ENCODE results near the gene GHR. TPM values are rescaled to one million over a fixed set of nuclear protein-coding genes. Genes with fewer than 3 reads are reported as not detected.

The GHR gene
- total and polyA plus RNA-seq, 3 donors from 2014 or later: 3.3 to 4.7 (median 3.7) TPM

GRCh38 chr5:42691413-42691937 lies 268.2 kb downstream of the GHR start:
- no peak for TF ChIP-seq CTCF (IDR thresholded peaks at IDR 0.05)
- no peak for TF ChIP-seq POLR2A (IDR thresholded peaks at IDR 0.05)
- Histone ChIP-seq H3K27ac (no peak overlapping the region), H3K9me3 (no peaks in the 10 kb centered on the region), H3K36me3 (ENCODE audit: low read depth, missing control alignments) (no peaks in the 10 kb centered on the region), H3K4me3 (no peak overlapping the region), H3K27me3 (no peaks in the 10 kb centered on the region), H3K4me1 (no peaks in the 10 kb centered on the region)
- intact Hi-C loops (cut with DNase I; ENCODE audit: low total_unique reads): no loop called here
- no peak for DNase-seq
- WGBS, 2 donors: 63 to 81% methylated on average over 2 to 3 of the region's 3 CpGs

GRCh38 chr5:42701351-42702059 lies 278.3 kb downstream of the GHR start:
- TF ChIP-seq POLR2A (IDR thresholded peaks at IDR 0.05): no peak
- TF ChIP-seq CTCF (IDR thresholded peaks at IDR 0.05): no peak
- Histone ChIP-seq H3K27ac (no peak overlapping the region), H3K27me3 (no peaks in the 10 kb centered on the region), H3K9me3 (no peaks in the 10 kb centered on the region), H3K4me3 (no peak overlapping the region), H3K4me1 (no peaks in the 10 kb centered on the region), H3K36me3 (ENCODE audit: low read depth, missing control alignments) (no peaks in the 10 kb centered on the region)
- intact Hi-C loops (cut with DNase I; ENCODE audit: low total_unique reads): no loop called here
- 87 to 95% methylated on average over 7 of the region's 7 CpGs for WGBS, 2 donors
- no peak for DNase-seq

- TF ChIP-seq CTCF (IDR thresholded peaks at IDR 0.05) (no peak), POLR2A (IDR thresholded peaks at IDR 0.05) (no peak)
- Histone ChIP-seq H3K9me3 (no peaks in the 10 kb centered on the region), H3K36me3 (ENCODE audit: low read depth, missing control alignments) (no peaks in the 10 kb centered on the region), H3K27ac (no peak overlapping the region), H3K27me3 (no peaks in the 10 kb centered on the region), H3K4me1 (no peaks in the 10 kb centered on the region), H3K4me3 (no peak overlapping the region)
- intact Hi-C loops (cut with DNase I; ENCODE audit: low total_unique reads): no loop called here
- WGBS, 2 donors: 45 to 47% methylated on average over 1 of the region's 1 CpG
- no peak for DNase-seq
Observed at GRCh38 chr5:42703238-42703637, 280.0 kb downstream of the GHR start.

GRCh38 chr5:42715785-42716184 lies 292.5 kb downstream of the GHR start:
- no peaks in the 10 kb centered on the region for H3K36me3 ChIP-seq (ENCODE audit: low read depth, missing control alignments)
- no peak for TF ChIP-seq POLR2A (IDR thresholded peaks at IDR 0.05)
- TF ChIP-seq CTCF (IDR thresholded peaks at IDR 0.05): no peak
- H3K27me3 ChIP-seq: no peaks in the 10 kb centered on the region
- WGBS, 2 donors: 81 to 89% methylated on average over 3 of the region's 3 CpGs
- no peak for DNase-seq
- intact Hi-C loops (cut with DNase I; ENCODE audit: low total_unique reads): no loop called here
- H3K4me3 ChIP-seq: no peak overlapping the region
- H3K27ac ChIP-seq: no peak overlapping the region
- no peaks in the 10 kb centered on the region for H3K9me3 ChIP-seq
- H3K4me1 ChIP-seq: no peaks in the 10 kb centered on the region

GRCh38 chr5:42718591-42718990 lies 295.4 kb downstream of the GHR start:
- H3K4me3 ChIP-seq: no peak overlapping the region
- H3K27me3 ChIP-seq: no peaks in the 10 kb centered on the region
- 76 to 90% methylated on average over 4 of the region's 4 CpGs for WGBS, 2 donors
- no peak overlapping the region for H3K27ac ChIP-seq
- H3K4me1 ChIP-seq: no peaks in the 10 kb centered on the region
- intact Hi-C loops (cut with DNase I; ENCODE audit: low total_unique reads): no loop called here
- no peaks in the 10 kb centered on the region for H3K9me3 ChIP-seq
- no peak for DNase-seq
- no peak for TF ChIP-seq CTCF (IDR thresholded peaks at IDR 0.05)
- no peak for TF ChIP-seq POLR2A (IDR thresholded peaks at IDR 0.05)
- H3K36me3 ChIP-seq (ENCODE audit: low read depth, missing control alignments): no peaks in the 10 kb centered on the region
